HG02943 (cell line): ENCODE measurements around the gene NUDT7.

Experiments
- ATAC-seq: cut with Tn5 transposase; IDR thresholded peaks from one replicate; pipeline ENCODE4 v1.9.1; 2021; ENCODE audit warnings: mild to moderate bottlenecking, low read depth, moderate library complexity; ENCODE audit not compliant: unreplicated experiment

Gene NUDT7

DNA sequence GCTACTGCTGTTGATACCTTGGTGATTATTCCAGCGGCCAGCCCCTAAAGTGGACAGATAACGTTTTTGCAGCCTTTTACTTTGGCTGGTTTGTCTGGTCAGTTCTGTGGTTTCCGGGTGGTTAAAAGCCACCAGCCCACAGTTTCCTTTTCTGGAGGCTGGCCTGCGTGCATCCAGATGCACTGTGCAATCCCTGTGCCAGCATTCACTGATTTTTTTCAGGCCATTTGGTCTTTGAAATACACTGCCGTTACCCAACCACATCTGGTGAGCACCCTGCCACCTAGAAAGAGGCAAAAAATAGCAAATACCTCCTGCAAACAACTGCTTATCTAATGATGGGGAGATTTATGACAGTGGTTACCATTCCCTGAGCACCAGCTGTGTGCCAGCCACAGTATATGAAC is 797 bp downstream of the NUDT7 start:
- peak; percentile 9 for ATAC-seq

DNA sequence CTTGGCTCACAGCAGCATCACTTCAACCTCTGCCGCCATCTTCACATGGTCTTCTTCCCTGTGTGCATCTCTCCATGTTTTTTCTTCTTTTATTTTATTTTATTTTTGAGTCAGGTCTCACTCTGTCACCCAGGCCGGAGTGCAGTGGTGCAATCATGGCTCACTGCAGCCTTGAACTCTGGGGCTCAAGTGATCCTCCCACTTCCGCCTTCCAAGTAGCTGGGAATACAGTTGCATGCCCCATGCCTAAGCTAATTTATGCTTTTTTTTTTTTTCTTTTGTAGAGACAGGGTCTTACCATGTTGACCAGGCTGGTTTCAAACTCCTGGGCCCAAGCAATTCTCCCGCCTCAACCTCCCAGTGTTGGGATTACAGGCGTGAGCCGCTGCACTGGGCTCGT is 1.9 kb downstream of the NUDT7 start:
- no peak for ATAC-seq

DNA sequence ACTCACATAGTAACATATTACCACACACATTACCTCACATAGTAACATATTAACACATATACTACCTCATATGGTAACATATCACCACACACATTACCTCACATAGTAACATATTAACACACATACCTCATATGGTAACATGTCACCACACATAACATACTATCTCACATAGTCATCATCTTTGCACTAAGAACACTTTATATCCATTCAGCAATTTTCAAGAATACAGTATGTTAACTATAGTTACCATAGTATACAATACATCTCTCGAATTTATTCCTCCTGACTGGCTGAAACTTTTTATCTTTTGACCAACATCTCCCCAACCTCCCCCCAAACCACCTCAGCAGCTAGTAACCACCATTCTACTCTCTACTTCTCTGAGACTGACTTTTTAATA is 7.6 kb downstream of the NUDT7 start:
- ATAC-seq = no peak

DNA sequence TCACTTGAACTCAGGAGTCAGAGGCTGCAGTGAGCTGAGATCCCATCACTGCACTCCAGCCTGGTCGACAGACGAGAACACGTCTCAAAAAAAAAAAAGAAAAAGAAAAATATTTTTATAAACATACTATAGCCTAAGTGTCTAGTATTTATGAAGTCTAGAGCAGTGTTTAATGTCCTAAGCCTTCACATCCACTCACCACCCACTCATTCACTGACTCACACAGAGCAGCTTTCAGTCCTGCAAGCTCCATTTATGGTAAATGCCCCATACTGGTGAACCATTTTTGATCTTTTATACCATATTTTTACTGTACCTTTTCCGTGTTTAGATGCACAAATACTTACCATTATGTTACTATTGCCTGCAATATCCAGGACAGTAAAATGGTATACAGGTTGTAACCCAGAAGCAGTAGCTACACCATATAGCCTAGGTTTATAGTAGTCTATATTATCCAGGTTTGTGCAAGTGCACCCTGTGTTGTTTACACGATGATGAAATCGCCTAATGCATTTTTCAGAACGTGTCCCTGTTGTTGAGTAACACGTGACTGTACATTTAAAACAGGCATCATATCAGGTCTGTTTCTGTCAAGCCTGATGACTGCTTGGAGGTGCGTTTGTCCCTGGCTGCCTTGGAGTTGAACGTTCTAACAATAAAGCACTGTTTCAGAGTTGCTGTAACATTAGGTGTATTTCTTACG is 10.1 kb downstream of the NUDT7 start:
- no peak for ATAC-seq

DNA sequence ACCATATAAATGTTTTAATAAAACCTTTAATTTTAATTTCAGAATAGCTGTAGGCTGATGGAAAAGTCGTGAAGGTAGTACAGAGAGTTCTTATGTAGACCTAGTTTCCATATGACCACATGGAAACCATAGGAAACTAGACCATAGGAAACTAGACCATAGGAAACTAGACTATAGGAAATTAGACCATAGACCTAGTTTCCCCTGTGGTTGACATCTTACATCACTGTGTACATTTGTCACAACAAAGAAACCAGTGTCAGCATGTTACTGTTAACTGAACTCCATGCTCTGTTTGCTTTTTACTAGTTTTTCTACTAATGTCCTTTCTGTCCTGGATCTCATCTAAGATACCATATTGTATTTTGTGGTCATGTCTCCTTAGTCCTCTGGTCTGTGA is 14.6 kb downstream of the NUDT7 start:
- no peak for ATAC-seq

DNA sequence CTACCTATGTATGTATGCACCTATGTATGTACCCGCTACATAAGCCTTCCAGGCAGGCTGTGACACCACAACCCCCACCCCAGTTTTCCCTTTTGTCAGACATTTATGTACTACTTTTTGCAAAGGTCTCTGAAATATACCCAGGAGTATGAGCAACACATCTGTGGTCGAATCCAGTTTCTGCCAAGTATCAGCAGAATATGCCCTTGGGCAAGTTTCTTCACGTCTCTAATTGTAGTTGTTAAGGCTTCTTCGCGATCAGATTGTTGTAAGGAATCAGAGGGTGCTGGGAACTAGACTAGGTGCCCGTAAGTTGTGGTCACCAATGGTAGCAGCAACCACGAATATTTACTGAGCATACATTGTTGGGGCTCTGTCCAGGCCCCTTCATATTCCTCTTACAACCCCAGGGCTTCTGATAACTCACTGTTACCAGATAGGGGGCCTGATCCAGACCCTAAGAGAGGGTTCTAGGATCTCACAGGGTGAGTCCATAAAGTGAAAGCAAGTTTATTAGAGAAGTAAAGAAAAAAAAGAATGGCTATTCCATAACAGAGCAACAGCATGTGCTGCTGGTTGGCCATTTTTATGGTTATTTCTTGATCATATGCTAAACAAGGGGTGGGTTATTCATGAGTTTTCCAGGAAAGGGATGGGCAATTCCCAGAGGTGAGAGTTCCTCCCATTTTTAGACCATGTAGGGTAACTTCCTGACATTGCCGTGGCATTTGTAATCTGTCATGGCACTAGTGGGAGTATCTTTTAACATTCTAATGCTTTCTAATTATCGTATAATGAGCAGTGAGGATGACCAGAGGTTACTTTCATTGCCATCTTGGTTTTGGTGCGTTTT is 16.6 kb downstream of the NUDT7 start:
- no peak for ATAC-seq

DNA sequence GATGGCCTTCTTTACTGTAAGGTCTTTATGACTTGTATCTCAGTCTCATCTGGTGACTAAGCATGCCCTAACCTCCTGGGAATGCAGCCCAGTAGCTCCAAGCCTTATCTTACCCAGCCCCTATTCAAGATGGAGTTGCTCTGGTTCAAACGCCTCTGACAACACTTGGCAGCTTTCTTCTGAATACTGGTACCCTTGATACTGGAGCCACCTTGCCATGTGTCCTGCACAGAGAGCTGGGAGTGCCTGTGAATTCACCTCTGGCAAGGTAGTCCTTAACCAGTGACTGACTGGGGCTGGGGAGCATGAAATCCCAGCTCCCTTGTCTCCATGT is 17.2 kb downstream of the NUDT7 start:
- no peak for ATAC-seq

DNA sequence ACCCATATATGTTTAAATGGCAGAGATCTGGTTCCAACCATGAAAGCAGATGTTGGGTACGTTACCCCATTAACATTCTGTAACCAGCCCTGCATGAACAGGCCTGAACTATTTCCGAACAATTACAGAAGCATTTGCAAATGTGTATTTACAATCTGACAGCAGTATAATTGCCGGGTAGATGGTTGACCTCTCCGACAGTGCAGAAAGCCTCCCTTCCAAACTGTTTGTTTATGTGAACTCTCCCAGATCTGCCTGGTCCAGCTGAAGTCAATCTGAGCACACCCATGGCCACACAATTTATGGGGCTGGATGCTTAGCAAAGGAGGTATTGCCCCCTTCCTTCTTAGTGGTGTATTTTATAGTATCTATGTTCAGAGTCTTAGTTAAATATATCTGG is 21.8 kb downstream of the NUDT7 start:
- no peak for ATAC-seq

DNA sequence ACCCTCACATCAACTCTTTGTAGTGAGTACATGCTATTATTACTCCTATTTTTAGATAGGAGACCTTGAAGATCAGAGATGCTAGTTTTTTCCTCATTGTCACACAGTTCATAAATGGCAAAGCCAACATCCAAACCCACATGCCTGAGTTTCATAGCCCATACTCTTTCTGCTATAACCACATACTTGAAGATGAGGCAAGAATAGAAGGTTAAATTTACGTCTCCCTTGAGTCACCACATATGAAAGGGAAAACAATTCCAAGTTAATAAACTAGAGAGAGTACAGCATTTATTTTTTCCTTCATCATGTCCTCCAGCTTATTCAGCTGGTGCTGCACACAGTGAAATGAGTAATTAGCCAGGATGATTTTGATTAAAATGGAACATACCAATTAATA is 23.7 kb downstream of the NUDT7 start:
- ATAC-seq = no peak

DNA sequence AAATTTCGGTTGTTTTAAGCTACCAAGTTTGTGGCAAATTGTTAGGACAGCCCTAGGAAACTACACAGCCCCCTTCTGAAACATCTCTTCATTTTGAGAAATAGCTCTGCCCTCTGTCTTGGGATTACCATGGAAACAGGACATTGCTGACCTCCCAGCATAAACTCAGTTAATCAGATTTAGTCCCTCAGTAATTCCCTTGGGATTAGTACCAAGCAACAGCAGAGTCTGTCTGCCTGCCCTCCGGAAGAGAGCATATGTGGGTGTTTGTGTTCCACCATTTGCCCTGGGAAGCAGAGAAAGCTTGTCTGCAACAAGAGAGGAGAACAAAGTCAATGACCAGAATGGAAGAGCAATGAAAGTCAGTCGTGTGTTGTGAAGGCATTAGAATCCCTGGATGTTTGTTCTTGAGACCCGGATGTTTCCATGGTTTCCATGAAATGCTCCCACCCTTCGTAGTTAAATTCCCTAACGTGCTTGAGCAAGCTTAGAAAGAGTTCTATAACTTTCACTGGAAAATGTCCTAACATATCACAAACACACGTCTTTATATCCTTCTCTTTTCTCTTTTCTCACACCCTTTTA is 26.2 kb downstream of the NUDT7 start:
- ATAC-seq = no peak

DNA sequence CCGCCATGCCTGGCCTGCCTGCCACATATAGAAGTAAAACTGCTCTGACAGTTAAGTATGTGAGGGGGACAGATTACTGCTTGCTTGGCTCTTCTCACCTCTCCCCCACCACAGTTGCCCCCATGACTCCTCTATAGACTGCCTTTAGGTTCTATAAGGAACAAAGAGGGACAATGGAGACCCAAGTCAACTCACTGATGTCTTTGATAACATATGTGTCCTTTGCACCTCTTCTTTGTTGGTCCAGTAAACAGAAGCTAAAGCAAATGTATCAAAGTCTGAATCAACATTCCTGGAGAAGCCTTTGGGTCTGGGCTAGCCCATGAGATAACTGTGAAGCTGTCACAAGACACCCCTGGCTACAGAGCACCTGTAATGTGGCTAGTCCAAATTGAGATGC is 27.1 kb downstream of the NUDT7 start:
- no peak for ATAC-seq

DNA sequence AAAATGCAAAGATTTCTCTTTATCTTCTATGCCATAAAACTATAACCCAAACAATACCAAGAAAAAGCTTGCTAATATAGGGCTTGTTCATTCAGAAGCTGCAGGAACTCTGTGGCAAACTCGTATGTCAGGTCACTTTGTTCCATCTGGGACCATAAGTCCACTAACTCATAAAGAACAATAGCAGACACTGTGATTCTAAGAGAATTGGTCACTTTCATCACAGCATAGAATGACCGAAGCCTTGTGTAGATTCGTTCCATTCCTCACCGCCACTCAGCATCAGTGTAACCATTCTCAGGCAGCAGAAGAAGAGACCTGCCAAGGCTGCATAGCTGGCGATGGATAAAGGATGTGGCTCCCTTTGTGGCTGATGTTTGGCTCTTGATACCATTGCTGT is 35.7 kb downstream of the NUDT7 start:
- no peak for ATAC-seq

DNA sequence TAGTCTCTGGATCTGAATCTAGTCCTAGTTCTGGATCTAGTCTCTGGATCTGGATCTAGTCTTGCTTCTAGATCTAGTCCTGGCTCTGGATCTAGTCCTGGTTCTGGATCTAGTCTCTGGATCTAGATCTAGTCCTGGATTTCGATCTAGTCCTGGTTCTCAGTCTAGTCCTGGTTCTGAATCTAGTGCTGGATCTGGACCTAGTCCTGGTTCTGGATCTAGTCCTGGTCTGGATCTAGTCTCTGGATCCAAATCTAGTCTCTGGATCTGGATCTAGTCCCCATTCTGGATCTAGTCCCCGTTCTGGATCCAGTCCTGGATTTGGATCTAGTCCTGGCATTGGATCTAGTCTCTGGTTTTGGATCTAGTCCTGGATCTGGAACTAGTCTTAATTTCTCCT is 36.2 kb downstream of the NUDT7 start:
- ATAC-seq = no peak

DNA sequence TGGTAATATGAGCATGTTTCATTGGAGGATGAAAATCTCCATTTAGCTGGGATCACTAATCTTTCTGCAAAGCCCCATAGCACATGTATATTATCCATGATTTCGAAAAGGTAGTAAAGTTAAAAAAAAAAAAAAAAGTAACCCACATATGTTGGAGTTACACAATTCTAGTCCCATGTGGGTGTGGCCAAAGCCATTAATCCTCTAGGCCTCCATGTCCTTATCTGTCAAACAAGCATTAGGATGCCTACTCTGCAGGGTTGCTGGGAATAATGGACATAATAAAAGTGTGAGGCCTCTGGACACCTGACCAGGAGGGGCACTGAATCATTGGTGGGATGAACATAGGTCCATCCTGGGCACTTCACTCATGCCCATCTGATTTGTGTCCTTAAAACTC is 36.9 kb downstream of the NUDT7 start:
- no peak for ATAC-seq

DNA sequence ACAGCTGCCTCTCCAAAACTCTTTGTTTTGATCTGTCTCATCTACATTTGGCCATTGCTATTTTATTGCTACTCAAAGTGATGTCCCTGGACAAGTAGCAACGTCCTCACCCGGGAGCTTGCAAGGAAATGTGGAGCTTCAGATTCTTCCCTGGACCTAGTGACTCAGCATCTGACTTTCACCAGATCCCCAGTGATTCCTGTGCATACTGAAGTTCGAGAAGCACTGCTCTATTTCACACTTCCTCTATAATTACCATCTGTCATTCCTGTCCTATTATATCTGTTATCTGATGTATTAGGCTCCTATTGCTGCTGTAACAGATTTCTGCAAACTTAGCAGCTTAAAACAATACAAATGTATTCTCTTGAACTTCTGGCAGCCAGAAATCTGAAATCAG is 37.5 kb downstream of the NUDT7 start:
- no peak for ATAC-seq

DNA sequence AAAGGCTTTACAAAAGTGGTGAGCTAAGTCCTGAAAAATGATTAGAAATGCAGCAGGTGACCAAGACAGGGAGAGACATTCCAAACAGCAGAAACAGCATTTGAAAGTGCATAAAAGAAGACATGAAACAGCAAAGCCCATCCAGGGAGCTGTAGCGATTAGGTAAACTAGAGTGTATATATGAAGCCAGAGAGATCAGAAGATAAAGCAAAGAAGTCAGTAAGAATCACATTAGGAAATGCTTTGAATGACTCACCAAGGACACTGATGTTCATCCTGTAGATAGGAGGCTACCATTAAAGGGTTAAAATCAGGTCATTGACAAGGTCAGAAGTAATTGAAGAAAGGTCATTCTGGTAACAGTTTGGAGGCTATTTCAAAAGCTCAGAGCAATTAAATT is 38.5 kb downstream of the NUDT7 start:
- ATAC-seq = no peak

DNA sequence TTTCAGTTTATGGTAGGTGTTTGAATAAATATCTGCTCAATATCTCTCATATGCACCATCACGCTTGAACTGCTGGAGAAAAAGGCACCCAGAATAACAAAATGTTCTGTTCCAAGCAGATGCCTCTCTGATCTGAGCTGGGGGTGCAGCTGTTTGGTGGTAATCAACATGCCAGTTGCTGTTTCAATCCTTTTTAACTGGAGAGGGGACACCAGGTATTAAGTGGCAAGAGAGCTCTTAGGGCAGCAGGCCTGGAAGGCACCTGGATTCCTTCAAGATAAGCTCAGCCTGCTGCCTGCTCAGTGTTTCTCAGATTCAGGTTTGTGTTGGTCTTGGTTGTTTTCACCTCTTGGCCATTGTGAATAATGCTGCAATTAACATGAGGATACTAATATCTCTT is 38.9 kb downstream of the NUDT7 start:
- no peak for ATAC-seq

DNA sequence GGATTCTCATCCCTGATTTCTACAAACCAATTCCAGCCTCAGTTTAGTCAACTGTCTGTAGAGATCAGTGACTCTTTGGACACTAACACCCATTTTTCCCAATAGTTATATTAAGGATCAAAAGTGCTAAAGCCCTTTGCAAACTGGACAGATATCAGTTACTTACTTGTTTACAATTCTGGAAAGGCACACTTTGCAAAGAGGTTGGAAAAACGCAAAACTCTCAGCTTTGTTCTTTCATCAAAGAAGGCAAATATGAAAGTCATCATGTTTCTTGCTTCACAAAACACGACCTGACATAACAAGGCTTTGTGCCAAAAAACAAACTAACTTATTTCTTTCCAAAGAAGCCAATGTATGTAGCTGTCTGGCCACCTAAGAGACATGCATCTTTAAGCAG is 39.9 kb downstream of the NUDT7 start:
- ATAC-seq = no peak

DNA sequence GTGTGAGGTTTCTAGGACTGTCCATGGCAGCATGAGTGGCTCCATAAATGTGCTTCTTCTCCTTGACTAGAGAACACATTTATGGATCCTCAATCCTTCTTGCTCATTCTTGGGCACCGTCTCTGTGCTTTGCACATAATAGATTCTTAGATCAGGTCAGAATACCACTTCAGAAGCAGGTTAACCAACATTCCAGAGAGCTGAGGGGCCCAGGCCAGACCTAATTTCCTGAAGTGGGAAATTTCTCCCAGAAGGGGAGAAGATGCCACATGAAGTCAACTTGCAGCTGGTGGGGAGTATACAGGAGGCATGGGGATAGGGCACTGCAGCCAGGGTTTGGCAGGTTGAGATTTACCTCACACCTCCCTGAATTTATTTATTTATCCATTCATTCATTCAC is 41.7 kb downstream of the NUDT7 start:
- ATAC-seq = no peak

DNA sequence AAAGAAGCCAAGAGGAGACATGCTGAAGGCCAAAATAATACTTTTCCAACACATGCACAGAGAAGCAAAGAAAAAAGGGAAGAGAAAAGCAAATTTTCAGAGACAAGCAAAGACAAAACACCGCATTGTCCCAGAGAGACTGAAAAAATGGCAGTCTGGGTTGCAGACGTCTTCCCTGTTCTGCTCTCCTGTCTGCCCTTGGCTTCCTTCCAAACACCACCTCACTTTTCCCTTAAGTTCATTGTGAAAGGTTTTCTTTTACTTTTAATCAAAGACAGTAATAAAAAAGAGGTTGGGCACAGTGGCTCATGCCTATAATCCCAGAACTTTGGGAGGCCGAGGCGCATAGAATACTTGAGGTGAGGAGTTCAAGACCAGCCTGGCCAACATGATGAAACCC is 44.9 kb downstream of the NUDT7 start:
- ATAC-seq = no peak

DNA sequence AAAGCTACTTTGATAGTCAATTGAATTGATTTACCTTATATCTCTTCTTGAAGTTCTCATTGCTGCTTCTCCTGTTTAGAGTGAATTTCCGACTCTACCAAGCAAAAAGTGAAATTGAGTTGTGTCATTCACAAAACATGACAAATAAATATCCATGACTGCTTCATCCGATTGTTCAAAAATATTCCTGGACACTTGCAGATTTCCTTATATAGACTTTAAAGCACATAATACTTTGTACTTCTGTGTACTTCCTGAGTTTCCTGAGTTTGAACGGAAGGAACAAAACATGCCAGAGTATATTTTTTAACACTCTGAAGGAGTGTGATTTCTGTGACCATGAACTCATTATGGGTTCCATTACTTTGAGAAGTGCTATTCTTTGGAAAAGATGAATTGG is 45.5 kb downstream of the NUDT7 start:
- no peak for ATAC-seq
